Dedifferentiated amniotic fluid mesenchymal stem cell (primary cell): ENCODE data around the gene LINGO3.

ENCODE experiments used
- DNase-seq: peaks from one replicate; pipeline ENCODE4 v3.0.0-alpha.2; 2016; ENCODE audit errors: extremely low spot score

The LINGO3 gene

GRCh38 chr19:2266183-2266993, 41.6 kb downstream of the LINGO3 start:
- DNase-seq, result no peak

GRCh38 chr19:2261438-2262172, 46.3 kb downstream of the LINGO3 start:
- DNase-seq, result no peak

DNA sequence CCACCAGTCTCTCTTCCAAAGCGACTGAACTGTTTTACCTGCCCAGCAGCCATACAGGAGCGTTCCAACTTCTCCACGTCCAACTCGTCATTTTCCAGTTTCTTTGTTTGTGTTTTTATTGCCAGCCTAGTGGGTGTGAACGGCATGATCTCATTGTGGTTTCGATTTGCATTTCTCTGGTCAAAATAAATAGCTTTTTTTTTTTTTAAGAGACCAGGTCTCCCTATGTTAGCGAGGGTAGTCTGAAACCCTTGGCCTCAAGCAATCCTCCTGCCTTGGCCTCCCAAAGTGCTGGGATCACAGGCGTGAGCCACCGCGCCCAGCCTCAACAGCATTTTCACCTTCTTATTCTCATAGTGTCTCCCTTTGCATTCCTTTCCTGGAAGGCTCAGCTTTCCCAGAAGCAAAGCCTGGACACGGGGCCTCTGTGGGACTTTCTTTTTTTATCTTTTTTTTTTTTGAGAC, 47.6 kb downstream of the LINGO3 start:
- DNase-seq, result no peak

GRCh38 chr19:2259336-2259735, 48.6 kb downstream of the LINGO3 start:
- DNase-seq, result no peak
